GM21786 (cell line): Measurements from ENCODE around the gene DCAF10.
"Not testable (repeated sequence)": the region's sequence is repeated elsewhere in the genome, so short reads cannot be mapped to it uniquely, and the experiment has no call there.

Experiments
- ATAC-seq: cut with Tn5 transposase; IDR thresholded peaks from one replicate; pipeline ENCODE4 v1.9.1; 2021; ENCODE audit not compliant: unreplicated experiment

DCAF10 gene

GRCh38 chr9:37800631-37801286 lies at the start of gene DCAF10:
Gene DCAF10 (plus strand): TSS chr9:37800797. CDS start chr9:37800867, 70 bp downstream.
- peak; percentile 57 for ATAC-seq

GRCh38 chr9:37751186-37751585 lies 49.4 kb upstream of the DCAF10 start:
- no peak for ATAC-seq

- not testable (repeated sequence) for ATAC-seq
Measured at GRCh38 chr9:37751704-37752103, 48.9 kb upstream of the DCAF10 start.

- ATAC-seq: not testable (repeated sequence)
Measured at GRCh38 chr9:37752112-37752511, 48.5 kb upstream of the DCAF10 start.

- ATAC-seq: no peak
Measured at GRCh38 chr9:37752642-37753488, 47.7 kb upstream of the DCAF10 start.

- ATAC-seq: peak; percentile 92
Measured at GRCh38 chr9:37753489-37754190, 47.0 kb upstream of the DCAF10 start, which contains the start of gene TRMT10B. Gene TRMT10B (plus strand): TSS chr9:37753805. CDS start chr9:37761932, 8,127 bp downstream.

- ATAC-seq: no peak
Measured at GRCh38 chr9:37758747-37759146, 41.9 kb upstream of the DCAF10 start.

GRCh38 chr9:37760416-37761161 lies 40.0 kb upstream of the DCAF10 start:
- ATAC-seq: no peak

GRCh38 chr9:37761511-37761910 lies 39.1 kb upstream of the DCAF10 start:
- ATAC-seq: no peak

GRCh38 chr9:37765263-37765662 lies 35.3 kb upstream of the DCAF10 start:
- not testable (repeated sequence) for ATAC-seq

- no peak for ATAC-seq
Measured at GRCh38 chr9:37769306-37769705, 31.3 kb upstream of the DCAF10 start.

GRCh38 chr9:37769995-37770394 lies 30.6 kb upstream of the DCAF10 start:
- ATAC-seq: no peak

GRCh38 chr9:37775216-37775919 lies 25.2 kb upstream of the DCAF10 start:
- no peak for ATAC-seq

GRCh38 chr9:37776328-37776727 lies 24.3 kb upstream of the DCAF10 start:
- no peak for ATAC-seq

- no peak for ATAC-seq
Measured at GRCh38 chr9:37778534-37778933, 22.1 kb upstream of the DCAF10 start.

GRCh38 chr9:37784291-37784615 lies 16.3 kb upstream of the DCAF10 start:
- ATAC-seq: no peak

- ATAC-seq: peak; percentile 96
Measured at GRCh38 chr9:37784616-37785483, 15.7 kb upstream of the DCAF10 start, which contains the start of gene EXOSC3. Gene EXOSC3 (minus strand): TSS chr9:37785064. CDS start chr9:37785044, 20 bp downstream.

- no peak for ATAC-seq
Measured at GRCh38 chr9:37787059-37787458, 13.5 kb upstream of the DCAF10 start.

GRCh38 chr9:37788332-37788731 lies 12.3 kb upstream of the DCAF10 start:
- no peak for ATAC-seq
